Left lobe of liver (tissue), 2 donors: ENCODE data around the gene TF. TPM values are rescaled to one million over a fixed set of nuclear protein-coding genes. Genes with fewer than 3 reads are reported as not detected.
"Not testable (repeated sequence)": the region's sequence is repeated elsewhere in the genome, so short reads cannot be mapped to it uniquely, and the experiment has no call there.

Experiments used
- ATAC-seq: fragments of 200-7000 bp; cut with Tn5 transposase; one replicate; pipeline ENCODE4 v1.9.1; 2020; ENCODE audit warnings: mild to moderate bottlenecking, moderate library complexity
- DNase-seq: peaks from one replicate; pipeline ENCODE4 v3.0.0-alpha.2; 2020; ENCODE audit warnings: low spot score
- total RNA-seq: library from RNA; stranded (reverse); gene quantifications from one replicate; pipeline ENCODE4 v1.2.1, GENCODE V29; 2021
- donor health status: DM: no; HTN: no; CAD: no; lungs with moderate emphysema.
- donor health status: DM: no; HTN: yes; CAD: no.

The TF gene
- total RNA-seq, 1 donor from 2014 or later: 25,131 TPM

GRCh38 chr3:133763797-133764683, 17.8 kb downstream of the TF start:
- ATAC-seq (peak; percentile 8), DNase-seq (peak; percentile 57)

- DNase-seq (peak; percentile 58), ATAC-seq (peak; percentile 1)
Observed at GRCh38 chr3:133765256-133765655, 19.1 kb downstream of the TF start.

GRCh38 chr3:133767607-133768006, 21.4 kb downstream of the TF start:
- ATAC-seq (no peak), DNase-seq (no peak)

DNA sequence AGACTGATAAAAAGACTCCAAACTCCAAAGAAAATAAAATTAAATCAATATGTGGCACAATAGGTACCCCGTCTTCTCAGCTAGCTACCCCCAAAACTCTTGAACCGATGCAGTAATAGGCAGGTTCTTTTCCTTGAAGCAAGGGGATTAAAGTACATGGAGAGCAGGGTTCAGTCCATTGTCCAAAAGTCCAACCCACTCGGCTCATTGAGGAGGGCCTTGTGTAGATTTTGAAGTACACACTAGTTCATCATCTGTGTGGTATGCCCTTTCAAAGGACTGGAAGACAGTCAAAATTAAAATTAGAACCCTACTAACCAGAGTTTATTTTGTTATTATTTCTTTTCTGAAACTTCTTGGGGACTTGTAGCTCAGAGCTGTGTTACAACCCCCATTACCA, 23.3 kb downstream of the TF start:
- DNase-seq: no peak
- ATAC-seq: no peak

DNA sequence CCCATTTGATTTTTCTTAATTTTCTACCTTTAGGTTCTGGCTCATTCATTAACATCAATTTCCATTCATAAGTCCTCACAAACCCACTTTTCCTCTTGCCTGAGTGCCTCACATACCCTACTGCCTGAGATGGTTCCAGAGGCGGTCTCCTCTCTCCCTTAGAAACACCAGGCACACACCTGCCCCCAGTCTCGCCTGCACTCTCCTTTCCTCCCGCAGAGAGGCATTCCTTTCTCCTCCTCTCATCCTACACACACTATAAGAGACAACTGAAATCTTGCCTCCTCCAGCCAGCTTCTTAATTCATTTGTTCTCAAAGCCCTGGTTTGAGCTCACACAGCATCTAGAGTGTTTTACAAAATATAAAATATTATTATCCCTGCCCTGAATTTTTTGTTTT, 27.5 kb downstream of the TF start:
- DNase-seq: no peak
- ATAC-seq: peak; percentile 4

GRCh38 chr3:133775309-133775708, 29.1 kb downstream of the TF start:
- DNase-seq (no peak), ATAC-seq (peak; percentile 38)

DNA sequence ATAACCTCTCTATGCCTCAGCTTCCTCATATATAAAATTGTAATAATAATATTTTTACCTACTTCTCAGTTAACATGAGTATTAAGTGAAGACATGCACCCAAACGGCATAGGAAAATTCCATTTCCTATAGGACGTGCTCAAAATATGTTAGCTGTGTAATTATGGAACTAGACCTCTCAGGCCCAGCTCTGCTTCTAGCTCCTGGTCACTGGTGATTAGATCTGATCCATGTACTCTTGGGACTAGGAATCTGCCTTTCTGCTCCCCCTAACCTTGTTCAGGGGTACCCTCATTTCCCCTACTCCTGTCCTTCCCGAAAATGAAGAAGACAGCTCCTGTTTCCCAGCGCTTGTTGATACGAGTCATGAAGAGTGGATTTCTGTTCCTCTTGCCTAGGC, 29.6 kb downstream of the TF start:
- peak; percentile 0 for ATAC-seq
- no peak for DNase-seq

GRCh38 chr3:133776794-133777438, 30.7 kb downstream of the TF start:
- DNase-seq (no peak), ATAC-seq (peak; percentile 0)

- ATAC-seq (no peak), DNase-seq (no peak)
Observed at GRCh38 chr3:133777807-133778568, 31.8 kb downstream of the TF start.

- ATAC-seq: peak; percentile 1
- no peak for DNase-seq
Observed at GRCh38 chr3:133779626-133780203, 33.5 kb downstream of the TF start.

GRCh38 chr3:133780756-133781155, 34.6 kb downstream of the TF start:
- DNase-seq: not testable (repeated sequence)
- ATAC-seq: peak; percentile 5

DNA sequence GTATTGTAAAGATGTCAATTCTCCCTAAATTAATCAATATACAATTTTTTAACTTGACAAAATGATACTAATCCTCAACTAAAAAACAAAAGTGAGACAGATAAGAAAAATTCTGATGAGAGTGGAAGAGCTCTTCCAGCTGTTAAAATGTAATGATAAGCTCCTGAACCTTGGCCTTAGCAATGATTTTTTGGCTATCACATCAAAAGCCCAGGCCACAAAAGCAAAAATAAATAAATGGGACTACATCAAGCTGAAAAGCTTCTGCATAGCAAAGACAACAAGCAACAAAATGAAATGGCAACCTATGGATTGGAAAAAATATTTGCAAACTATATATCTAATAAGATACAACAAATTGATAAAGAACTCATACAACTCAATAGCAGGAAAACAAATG, 35.4 kb downstream of the TF start:
- no peak for ATAC-seq
- no peak for DNase-seq

DNA sequence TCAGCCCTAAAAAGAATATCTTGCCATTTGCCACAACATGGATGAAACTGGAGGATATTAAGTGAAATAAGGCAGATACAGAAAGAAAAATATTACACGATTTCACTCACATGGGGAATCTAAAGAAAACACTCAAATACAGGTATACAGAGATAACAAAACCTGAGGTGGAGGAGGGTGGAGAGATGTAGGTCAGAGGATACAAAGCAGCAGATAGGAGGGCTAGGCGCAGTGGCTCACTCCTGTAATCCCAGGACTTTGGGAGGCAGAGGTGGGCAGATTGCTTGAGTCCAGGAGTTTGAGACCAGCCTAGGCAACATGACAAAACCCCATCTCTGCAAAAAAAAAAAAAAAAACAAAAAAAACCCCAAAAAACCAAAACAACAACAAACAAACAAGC, 36.3 kb downstream of the TF start:
- peak; percentile 38 for ATAC-seq
- no peak for DNase-seq

DNA sequence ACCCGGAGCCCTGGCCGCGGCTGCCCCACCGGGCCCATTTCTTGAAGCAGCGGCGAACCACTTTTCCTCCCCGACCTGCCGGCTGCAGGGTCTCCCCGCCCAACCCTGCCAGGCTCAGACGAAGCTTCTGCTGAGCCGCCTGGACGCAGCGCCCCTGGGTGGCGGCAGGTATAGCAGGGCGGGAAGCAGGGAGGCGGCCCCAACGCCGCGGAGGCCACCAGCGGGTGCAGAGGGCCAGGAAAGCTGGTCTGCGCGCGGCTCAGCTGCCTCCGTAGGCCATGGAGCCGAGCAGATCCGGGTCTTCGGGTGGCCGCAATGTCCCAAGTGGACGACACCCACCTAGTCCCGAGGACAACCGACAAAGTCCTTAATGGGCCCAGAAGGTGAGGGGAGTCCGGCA, 37.6 kb downstream of the TF start:
- no peak for DNase-seq
- ATAC-seq: peak; percentile 44

- ATAC-seq (no peak), DNase-seq (no peak)
Observed at GRCh38 chr3:133788024-133788423, 41.8 kb downstream of the TF start.

DNA sequence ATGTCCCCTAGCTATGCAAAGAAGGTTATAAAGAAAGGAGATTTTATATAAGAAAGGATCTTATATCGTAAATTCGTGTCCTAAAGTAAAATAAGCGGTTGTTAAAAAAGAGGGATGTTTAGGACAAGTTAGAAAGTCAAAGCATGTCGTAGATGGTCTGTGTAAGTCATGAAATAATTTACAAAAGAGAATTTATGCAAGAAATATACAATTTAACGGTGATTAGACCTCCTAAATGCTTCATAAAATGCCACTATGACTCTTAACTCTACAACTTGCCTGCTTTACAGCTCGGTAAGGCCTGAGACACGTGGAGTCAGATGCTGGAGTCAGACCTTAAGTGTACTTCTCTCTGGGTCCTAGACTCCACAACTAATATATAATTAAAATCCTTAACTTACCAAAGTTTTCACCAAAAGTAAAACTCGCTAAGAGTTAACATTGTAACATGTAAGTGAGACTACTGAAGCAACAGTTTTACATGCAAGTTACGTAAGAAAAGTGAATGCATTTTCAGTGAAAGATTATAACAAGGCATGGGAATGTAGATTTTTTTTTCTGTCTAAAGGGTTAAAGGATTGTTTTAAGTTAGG, 46.1 kb downstream of the TF start:
- DNase-seq (no peak), ATAC-seq (no peak)

DNA sequence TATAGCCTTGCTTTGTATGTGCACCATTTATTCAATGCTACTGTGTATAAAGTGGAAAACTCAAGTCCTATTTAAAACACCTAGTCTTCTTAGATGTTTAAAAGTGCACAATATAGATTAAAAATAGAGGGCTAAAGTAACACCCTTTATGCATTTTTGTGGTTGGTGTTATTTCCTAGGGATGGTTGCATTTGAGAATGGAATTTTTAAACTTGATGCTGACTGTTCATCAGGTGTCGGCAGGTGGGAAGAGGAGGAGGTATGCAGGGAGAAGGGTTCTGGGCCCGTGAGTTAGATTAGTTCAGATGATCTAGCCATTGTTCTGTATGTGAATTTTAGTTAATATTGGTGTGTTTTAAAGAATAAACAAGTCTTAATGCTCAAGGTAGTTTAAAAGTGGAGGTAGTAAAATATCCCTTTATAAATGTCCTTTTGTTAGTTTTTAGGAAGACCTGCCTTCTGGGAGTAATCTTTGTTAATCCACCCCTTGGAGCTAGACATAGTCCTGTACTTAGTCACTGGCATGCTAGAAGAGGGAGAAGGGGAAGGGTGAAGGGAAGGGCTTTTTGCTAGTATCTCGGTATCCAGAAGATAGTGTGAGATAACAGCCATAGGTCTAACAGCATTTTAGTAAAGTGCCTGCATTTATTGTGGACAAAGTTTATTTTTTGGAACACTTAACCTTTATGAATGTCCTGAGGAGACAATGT, 51.4 kb downstream of the TF start:
- no peak for DNase-seq
- ATAC-seq: no peak

- ATAC-seq: no peak
- DNase-seq: no peak
Observed at GRCh38 chr3:133799794-133800585, 53.8 kb downstream of the TF start.

DNA sequence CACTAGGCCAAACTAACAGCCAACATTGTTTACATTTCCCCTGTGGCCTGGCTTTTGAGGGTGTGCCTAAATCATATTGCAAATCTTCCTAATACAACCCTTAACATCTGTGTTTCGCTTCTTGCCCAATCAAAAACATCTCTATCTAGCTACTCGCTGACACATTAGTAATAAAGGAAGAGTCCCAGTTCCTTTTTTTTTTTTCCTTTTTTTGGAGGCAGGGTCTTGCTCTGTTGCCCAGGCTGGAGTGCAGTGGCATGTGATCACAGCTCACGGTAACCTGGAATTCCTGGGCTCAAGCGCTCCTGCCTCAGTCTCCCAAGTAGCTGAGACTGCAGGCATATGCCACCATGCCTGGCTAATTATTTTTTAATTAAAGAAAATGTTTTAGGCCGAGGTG, 57.3 kb downstream of the TF start:
- no peak for DNase-seq
- no peak for ATAC-seq
